Testis (tissue), 2 donors: ENCODE data around the gene UGT2B17.

Experiments
- CTCF ChIP-seq, 3 experiments: fragments of 450-650 bp in 2 of 3; fragments of 200-600 bp in 1 of 3; sonication (generic) in 1 of 3; IDR thresholded peaks; one replicate each; pipeline ENCODE4 v1.5.1; 2016 to 2019; ENCODE audit warnings: antibody characterized with exemption in 3 of 3, mild to moderate bottlenecking in 2 of 3, moderate library complexity in 1 of 3
- POLR2A ChIP-seq: fragments of 450-650 bp; IDR thresholded peaks from one replicate; pipeline ENCODE4 v1.6.1; 2017; ENCODE audit warnings: antibody characterized with exemption, mild to moderate bottlenecking, moderate library complexity

GRCh38 chr4:68589790-68590189 lies 13.7 kb upstream of the UGT2B17 start:
- no peak for TF ChIP-seq CTCF (IDR thresholded peaks at IDR 0.05)
- no peak for TF ChIP-seq POLR2A
